Measurements from ENCODE around the gene ANKFN1.

Gene ANKFN1

GRCh38 chr17:56514899-56515298 lies 361.6 kb downstream of the ANKFN1 start:
- Histone ChIP-seq H3K4me3 (ENCODE audit: low read length) (no peak overlapping the region), H3K9me2 (replicated peaks; ENCODE audit: control insufficient read depth, low read length) (no peaks in the 10 kb centered on the region), H3K79me2 (ENCODE audit: control insufficient read depth, low read length) (no peaks in the 10 kb centered on the region), H3F3A (ENCODE audit: control insufficient read depth, insufficient read depth) (no peaks in the 10 kb centered on the region), H3K27me3 (ENCODE audit: control insufficient read depth, low read length) (peaks cover 15% of the 10 kb centered on the region), H4K20me1 (ENCODE audit: control insufficient read depth, insufficient read depth, low read depth, low read length) (no peaks in the 10 kb centered on the region), H3K4me1 (ENCODE audit: control insufficient read depth, low read length) (no peaks in the 10 kb centered on the region), H3K27ac (ENCODE audit: low read depth, low read length) (no peak overlapping the region), H3K36me3 (ENCODE audit: control insufficient read depth, low read length) (no peaks in the 10 kb centered on the region), H3K4me2 (ENCODE audit: low read length) (no peak overlapping the region), H3K9me3 (ENCODE audit: control insufficient read depth, insufficient read depth, low read length) (no peaks in the 10 kb centered on the region)
- TF ChIP-seq CTCF (IDR thresholded peaks at IDR 0.05; ENCODE audit: low read depth, low read length, poor library complexity, severe bottlenecking) (no peak), EZH2phosphoT487 (IDR thresholded peaks at IDR 0.05; ENCODE audit: borderline replicate concordance, low read length) (no peak)

- no peak overlapping the region for H3K4me3 ChIP-seq (ENCODE audit: low read length)
- H3K9me3 ChIP-seq (ENCODE audit: control insufficient read depth, insufficient read depth, low read length) = no peaks in the 10 kb centered on the region
- no peak for TF ChIP-seq CTCF (IDR thresholded peaks at IDR 0.05; ENCODE audit: low read depth, low read length, poor library complexity, severe bottlenecking)
- TF ChIP-seq EZH2phosphoT487 (IDR thresholded peaks at IDR 0.05; ENCODE audit: borderline replicate concordance, low read length) = no peak
These were observed 368.3 kb downstream of the ANKFN1 start for GRCh38 chr17:56521414-56522141.

GRCh38 chr17:56523042-56523441 lies 369.8 kb downstream of the ANKFN1 start:
- TF ChIP-seq EZH2phosphoT487 (IDR thresholded peaks at IDR 0.05; ENCODE audit: borderline replicate concordance, low read length) (no peak), CTCF (IDR thresholded peaks at IDR 0.05; ENCODE audit: low read depth, low read length, poor library complexity, severe bottlenecking) (no peak)

More at GRCh38 chr17:56521414-56522141, 368.3 kb downstream of the ANKFN1 start:
- no peaks in the 10 kb centered on the region for H3K4me1 ChIP-seq (ENCODE audit: control insufficient read depth, low read length)
- no peak overlapping the region for H3K4me2 ChIP-seq (ENCODE audit: low read length)
- H3F3A ChIP-seq (ENCODE audit: control insufficient read depth, insufficient read depth) = no peaks in the 10 kb centered on the region
- H3K36me3 ChIP-seq (ENCODE audit: control insufficient read depth, low read length) = no peaks in the 10 kb centered on the region
- H3K27me3 ChIP-seq (ENCODE audit: control insufficient read depth, low read length) = no peaks in the 10 kb centered on the region
- no peak overlapping the region for H3K27ac ChIP-seq (ENCODE audit: low read depth, low read length)
- no peaks in the 10 kb centered on the region for H3K79me2 ChIP-seq (ENCODE audit: control insufficient read depth, low read length)
- H3K9me2 ChIP-seq (replicated peaks; ENCODE audit: control insufficient read depth, low read length) = no peaks in the 10 kb centered on the region
- no peaks in the 10 kb centered on the region for H4K20me1 ChIP-seq (ENCODE audit: control insufficient read depth, insufficient read depth, low read depth, low read length)

More at GRCh38 chr17:56523042-56523441, 369.8 kb downstream of the ANKFN1 start:
- H3K4me1 ChIP-seq (ENCODE audit: control insufficient read depth, low read length) = no peaks in the 10 kb centered on the region
- no peaks in the 10 kb centered on the region for H3K9me3 ChIP-seq (ENCODE audit: control insufficient read depth, insufficient read depth, low read length)
- H3F3A ChIP-seq (ENCODE audit: control insufficient read depth, insufficient read depth) = no peaks in the 10 kb centered on the region
- H3K4me2 ChIP-seq (ENCODE audit: low read length) = no peak overlapping the region
- H3K9me2 ChIP-seq (replicated peaks; ENCODE audit: control insufficient read depth, low read length) = no peaks in the 10 kb centered on the region
- H3K27ac ChIP-seq (ENCODE audit: low read depth, low read length) = no peak overlapping the region
- H3K36me3 ChIP-seq (ENCODE audit: control insufficient read depth, low read length) = no peaks in the 10 kb centered on the region
- no peaks in the 10 kb centered on the region for H3K79me2 ChIP-seq (ENCODE audit: control insufficient read depth, low read length)
- no peaks in the 10 kb centered on the region for H3K27me3 ChIP-seq (ENCODE audit: control insufficient read depth, low read length)
- no peak overlapping the region for H3K4me3 ChIP-seq (ENCODE audit: low read length)
- no peaks in the 10 kb centered on the region for H4K20me1 ChIP-seq (ENCODE audit: control insufficient read depth, insufficient read depth, low read depth, low read length)

Measured in DOHH2 (cell line).